Embryonic facial prominence (tissue), 1 donor: ENCODE data around the gene SND1.

Experiments
- DNase-seq: peaks from one replicate; pipeline ENCODE4 v3.0.0-alpha.2; 2016; ENCODE audit errors: extremely low spot score

SND1 gene

DNA sequence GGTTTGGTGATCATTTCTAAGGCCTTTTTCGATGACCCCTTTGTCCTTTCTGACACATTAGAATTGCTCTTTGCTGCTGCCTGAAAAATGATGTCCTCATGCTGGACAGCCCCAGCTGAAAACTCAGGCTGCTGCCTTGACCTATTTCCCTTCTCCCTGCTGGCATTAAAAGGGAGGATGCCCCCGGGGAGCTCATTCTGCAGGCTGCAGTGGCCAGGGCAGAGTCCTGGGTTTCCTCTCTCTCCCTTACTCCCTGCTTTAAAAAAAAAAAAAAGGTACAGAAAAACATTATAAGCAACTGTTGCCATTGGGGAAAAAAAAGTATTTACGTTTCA lies 343.9 kb downstream of the SND1 start:
- no peak for DNase-seq

DNA sequence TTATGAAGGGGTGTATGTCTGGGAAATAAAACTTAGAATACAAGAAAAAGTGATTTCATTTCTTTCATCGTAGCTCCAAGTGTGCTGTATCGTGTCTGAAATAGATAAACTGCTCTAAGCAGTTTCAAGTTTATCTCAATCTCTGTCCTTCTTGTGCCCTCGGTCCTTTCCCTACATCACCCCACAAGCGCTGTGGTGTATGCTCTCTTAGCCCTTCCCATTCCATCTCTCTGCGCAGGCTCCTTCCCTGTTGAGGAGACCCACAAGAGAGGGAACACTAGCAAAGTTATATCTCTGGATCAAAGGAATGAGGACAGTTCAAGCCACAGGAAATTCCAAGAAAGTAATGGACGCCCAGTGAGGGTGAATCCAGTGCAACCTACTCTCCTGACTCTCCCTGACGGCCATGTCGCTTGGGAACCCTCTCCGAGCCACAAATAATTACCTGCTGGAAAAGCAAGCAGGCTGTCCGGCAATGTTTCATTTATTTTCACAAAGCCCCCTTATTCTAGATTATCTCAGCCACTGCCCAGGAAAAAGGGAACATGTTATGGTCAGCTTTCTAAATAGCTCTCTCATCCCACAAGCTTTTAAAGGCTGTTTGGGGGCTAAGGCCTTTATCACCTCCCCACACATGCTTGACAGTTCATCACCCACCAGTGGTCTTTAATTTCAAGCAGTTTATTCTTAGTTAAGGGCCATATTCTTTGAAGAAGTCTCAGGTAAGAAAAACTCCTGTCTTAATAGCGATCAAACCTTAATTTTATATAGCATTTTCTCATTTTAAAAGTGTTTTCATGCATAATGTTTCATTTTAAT lies 344.5 kb downstream of the SND1 start:
- no peak for DNase-seq

GRCh38 chr7:127997226-127997922 lies 345.4 kb downstream of the SND1 start:
- DNase-seq, result no peak

- DNase-seq, result no peak
Observed at GRCh38 chr7:127998671-127999070, 346.7 kb downstream of the SND1 start.

DNA sequence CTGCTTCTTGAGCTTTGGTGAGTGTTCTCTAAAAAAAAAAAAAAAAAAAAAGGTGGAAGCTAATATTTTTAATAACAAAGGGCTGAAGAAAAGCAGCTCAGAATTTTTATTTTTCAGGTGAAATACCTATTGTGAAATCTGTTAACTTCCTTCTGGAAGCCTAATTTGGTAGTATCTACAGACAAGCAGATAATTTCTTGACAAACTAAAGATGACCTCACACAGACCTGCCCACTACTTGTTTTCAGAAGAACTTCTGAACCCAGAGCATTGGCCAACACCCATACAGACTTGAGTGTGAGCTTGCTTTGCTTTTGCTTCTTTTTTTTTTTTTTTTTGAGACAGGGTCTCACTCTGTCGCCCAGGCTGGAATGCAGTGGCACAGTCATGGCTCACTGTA lies 348.1 kb downstream of the SND1 start:
- no peak for DNase-seq

DNA sequence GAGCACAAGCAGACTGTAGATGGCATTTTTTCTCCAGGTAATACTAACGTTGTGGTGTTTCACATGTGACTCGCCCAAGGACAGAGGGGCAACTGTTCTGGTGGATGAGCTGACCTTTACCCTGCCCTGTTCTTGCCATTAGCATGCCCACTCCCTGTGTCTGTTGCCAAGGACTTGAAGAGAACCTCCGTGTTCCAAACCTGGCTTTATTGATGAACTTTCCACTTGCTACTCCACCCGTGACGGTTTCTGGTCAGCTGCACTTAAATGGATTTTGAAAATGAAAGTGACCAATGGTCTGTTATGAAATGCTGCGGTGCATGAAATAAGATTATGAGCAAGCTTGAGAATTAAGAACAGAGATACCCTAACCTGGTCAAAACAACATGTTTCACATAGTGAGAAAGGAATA lies 348.9 kb downstream of the SND1 start:
- no peak for DNase-seq

- DNase-seq, result no peak
Observed at GRCh38 chr7:128003167-128003566, 351.2 kb downstream of the SND1 start.

- DNase-seq, result no peak
Observed at GRCh38 chr7:128003787-128004186, 351.8 kb downstream of the SND1 start.

DNA sequence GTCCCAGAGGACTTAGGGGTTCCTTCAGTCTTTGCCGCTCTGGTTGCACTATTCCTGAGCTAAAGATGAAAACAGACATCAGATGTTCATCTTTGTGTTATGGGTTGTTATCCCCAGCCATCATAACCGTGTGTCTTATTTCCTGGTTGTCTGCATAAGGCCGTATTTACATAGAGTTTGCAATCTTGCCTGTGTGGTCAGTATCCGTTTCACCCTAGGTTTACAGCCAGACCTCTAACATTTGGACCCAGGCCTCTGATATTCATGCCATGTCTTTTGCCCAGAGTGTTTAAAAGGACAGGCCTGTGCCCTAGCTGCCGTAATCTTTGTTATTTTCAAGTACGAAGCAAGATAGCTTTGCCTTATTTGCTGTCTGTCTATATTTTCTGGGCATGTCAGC lies 352.6 kb downstream of the SND1 start:
- no peak for DNase-seq

DNA sequence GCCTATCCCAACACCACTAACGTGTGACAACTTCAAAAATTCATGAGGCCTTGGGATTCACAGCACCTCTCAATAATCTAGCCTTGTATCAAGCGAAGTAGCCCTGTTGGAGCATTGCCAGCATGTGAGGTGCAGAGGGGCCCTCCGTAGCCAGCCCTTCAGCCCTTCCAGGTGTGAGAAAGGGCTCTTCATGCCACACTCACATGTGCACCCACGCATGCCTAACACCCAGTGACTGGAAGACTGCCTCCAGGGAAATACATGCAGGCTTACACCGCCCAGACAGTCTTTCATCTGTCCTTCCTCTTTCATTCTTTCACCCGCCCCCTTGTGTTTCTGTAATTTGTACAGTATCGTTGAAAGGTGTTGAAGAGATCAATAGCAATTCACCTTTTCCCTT lies 353.1 kb downstream of the SND1 start:
- no peak for DNase-seq

- no peak for DNase-seq
Observed at GRCh38 chr7:128005759-128006159, 353.8 kb downstream of the SND1 start.

DNA sequence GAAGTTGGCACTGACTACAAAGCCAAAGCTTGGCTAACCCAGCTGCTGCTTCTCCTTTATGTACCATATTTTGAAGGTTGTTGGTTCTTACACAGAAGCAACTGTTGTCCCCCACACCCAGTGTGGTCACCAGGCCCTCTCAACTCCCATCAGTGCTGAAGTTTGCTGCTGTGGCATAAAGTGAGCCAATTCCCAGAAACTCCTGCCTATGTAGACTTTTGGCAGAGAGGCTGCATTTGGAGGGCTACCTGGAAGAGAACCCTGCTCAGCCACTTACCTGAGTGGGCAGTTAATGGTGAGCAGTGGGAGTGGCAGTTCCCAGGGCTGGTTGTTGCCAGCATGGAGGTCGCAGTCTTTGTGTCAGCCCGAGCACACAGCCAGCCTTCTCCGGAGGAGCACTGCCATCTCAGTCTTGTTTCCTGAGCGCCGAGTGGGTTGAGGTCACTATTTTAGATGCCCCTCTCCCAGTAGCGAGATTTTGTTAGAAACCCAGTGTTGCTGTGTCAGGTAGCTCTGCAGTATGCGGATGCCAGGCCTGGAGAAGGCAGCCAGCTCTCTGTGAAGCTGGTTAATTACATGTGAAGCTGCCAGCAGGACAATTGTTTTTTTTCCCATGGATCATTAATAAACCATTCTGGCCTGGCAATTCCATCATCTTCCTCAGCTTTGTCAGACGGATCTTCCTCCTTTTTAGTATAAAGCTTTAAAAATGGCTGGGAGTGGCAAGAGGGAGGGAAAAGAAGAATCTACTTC lies 354.7 kb downstream of the SND1 start:
- no peak for DNase-seq

- no peak for DNase-seq
Observed at GRCh38 chr7:128007303-128007680, 355.3 kb downstream of the SND1 start.

DNA sequence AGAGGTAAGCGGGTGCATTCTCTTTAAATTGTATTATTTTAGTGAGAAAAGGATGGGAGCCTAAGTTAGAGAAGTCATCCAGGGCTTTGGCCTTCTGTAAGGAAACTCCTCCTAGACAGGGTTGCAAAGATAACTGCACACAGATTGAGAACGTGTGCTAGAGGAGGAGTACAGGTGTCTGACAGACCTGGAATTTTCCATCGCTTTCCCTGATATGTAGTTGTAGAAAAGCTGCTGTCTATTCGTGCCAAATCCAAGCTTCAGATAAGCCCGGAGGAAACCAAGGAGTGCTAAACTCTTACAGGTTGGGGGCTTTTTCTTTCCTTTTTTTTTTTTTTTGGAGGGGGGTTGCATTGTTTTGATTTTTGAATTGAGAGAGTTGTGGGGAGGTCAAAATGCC lies 356.1 kb downstream of the SND1 start:
- DNase-seq, result no peak

- no peak for DNase-seq
Observed at GRCh38 chr7:128008744-128009143, 356.8 kb downstream of the SND1 start.

- DNase-seq, result no peak
Observed at GRCh38 chr7:128010391-128011127, 358.6 kb downstream of the SND1 start.

- DNase-seq, result no peak
Observed at GRCh38 chr7:128011131-128011661, 359.2 kb downstream of the SND1 start.

DNA sequence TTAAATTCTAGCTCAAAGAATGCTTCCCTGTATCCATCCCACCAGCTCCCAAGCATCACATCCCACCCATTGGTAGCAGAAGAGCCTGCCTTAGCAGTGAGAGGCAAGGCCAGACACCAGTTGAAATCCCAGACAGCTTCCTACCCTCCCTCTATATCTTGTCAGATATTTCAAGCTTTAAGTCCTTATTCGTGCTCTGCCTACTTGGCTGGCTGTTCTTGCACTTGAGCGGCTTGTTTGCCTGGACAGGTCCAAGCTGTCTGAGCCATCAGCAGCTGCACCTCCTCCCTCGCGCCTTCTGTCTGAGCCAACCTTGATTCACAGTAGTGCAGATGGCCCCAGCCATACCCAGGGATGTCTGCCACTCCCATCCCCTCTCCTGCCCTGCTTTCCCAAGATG lies 362.8 kb downstream of the SND1 start:
- DNase-seq, result no peak

- no peak for DNase-seq
Observed at GRCh38 chr7:128017460-128017859, 365.5 kb downstream of the SND1 start.

GRCh38 chr7:128017862-128018845 lies 366.2 kb downstream of the SND1 start:
- DNase-seq, result no peak

- no peak for DNase-seq
Observed at GRCh38 chr7:128019288-128019687, 367.3 kb downstream of the SND1 start.
